ENCODE data around the gene TPRA1.

TPRA1 gene

DNA sequence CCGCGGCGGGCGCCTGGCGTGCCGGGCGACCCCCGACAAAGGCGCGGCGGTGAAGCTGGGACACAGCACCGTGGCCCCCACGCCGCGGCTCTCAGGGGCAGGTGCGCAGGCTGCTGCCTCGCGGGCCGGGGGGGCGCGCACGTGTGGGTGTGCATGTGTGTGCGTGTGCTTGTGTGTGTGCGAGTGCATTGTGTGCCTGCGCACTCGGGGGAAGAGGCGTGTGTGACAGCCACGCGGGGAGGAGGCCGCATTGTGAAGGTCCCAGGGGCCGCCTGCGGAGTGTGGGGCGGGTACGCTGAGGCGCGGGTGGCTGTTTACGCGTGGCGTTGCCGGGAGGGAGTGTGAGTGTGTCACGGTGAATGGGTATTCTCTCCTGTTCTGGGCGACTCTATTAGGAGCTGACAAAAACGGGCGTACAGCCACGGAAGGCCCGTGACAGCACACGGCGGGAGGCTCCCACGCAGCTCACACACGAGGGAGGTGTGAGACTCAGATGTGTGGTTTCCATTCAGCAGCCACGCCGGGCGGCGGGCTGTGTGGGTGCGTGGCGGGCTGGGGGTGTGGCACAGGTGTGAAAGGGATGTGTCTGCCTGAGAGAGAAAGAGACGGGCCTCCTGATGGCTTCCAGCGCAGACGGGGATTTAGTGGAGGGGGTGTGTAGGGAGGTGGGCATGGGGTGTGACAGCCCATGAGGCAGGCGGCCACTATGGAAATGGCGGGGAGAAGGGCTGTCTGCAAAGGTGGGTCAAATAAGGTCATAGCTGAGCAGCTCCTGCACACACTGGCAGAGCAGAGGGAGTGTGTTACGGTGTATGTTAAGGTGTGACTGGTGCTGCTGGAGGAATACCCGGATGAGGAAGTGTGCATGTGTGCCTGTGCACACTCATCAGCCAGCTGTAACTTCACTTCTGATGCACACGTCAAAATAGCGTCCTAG is 39.2 kb upstream of the TPRA1 start:
- H3K36me3 ChIP-seq (ENCODE audit: control insufficient read depth, insufficient read depth, low read length) = no peaks in the 10 kb centered on the region
- H3K27me3 ChIP-seq (ENCODE audit: control insufficient read depth, insufficient read depth, low read length, poor library complexity, severe bottlenecking) = peaks cover 44% of the 10 kb centered on the region
- peak overlapping the region; percentile 37 for H3K4me3 ChIP-seq (ENCODE audit: insufficient read depth, low read depth, low read length)
- peaks cover 9% of the 10 kb centered on the region for H3K4me1 ChIP-seq (ENCODE audit: control insufficient read depth, insufficient read depth, low read length)
- no peak overlapping the region for H3K27ac ChIP-seq (ENCODE audit: insufficient read depth, low read depth, low read length, poor library complexity, severe bottlenecking)
- H3K9me3 ChIP-seq (ENCODE audit: control insufficient read depth, low read length) = no peaks in the 10 kb centered on the region
- 43 to 44% methylated on average over 65 of the region's 65 CpGs for WGBS, 2 experiments

DNA sequence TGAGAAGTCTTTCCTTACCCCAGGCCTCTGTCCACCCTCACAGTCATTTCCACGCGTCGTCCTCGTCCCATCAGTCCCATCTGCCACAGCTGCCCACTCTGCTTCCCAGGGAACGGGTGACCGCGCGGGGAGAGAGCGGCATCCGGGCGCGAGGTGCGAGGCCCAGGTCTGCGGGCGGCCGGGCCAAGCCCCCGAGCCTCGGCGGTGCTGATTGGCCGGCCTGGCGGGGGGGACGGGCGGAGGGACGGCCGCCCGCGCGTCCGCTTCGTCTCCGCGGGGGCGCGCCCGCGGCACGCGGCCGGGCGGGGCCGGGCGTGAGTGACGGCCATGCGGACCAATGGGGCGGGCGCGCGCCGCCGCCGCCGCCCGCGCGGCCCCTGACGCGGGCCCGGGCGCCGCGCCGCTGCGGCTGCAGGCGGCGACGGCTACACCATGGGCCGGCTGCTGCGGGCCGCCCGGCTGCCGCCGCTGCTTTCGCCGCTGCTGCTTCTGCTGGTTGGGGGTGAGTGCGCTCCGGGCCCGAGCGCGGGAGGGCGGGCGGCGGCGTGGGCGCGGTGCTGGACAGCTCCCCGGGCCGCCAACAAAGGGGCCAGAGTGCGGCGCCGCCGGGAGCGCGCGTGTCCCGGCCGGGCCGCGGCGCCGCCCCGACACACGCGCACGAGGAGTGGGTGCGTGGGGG is 38.4 kb upstream of the TPRA1 start, which contains the start of gene PODXL2:
Gene PODXL2, plus strand, starts transcription at position 398 of the 679 bp plus-strand sequence. Its CDS starts 35 bp downstream, at position 433.
- Histone ChIP-seq H3K27ac (ENCODE audit: insufficient read depth, low read depth, low read length, poor library complexity, severe bottlenecking) (no peak within 1 kb of the TSS), H3K9me3 (ENCODE audit: control insufficient read depth, low read length) (no peaks in the 10 kb centered on the region), H3K4me3 (ENCODE audit: insufficient read depth, low read depth, low read length) (peak within 1 kb of the TSS; percentile 37), H3K4me1 (ENCODE audit: control insufficient read depth, insufficient read depth, low read length) (peaks cover 9% of the 10 kb centered on the region), H3K36me3 (ENCODE audit: control insufficient read depth, insufficient read depth, low read length) (no peaks in the 10 kb centered on the region), H3K27me3 (ENCODE audit: control insufficient read depth, insufficient read depth, low read length, poor library complexity, severe bottlenecking) (peaks cover 44% of the 10 kb centered on the region)
- 3% methylated on average over 105 of the region's 105 CpGs for WGBS, 2 experiments

DNA sequence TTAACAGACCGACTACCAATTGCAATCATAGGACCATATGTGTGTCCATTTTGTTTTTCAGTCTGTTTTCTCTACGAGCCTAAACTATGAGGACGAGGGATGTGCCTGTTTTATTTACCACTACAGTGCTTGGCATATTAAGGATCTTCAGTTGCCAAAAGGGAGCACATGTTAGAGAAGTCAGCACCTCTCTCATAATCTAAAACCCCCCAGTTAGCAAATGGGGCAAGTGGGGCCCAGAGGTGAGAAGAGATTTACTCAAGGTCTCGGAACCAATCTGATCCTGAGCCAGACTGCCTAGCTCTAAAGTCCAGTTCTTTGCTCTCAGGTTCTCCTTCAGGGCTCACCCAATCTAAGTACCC is 37.9 kb upstream of the TPRA1 start:
- Histone ChIP-seq H3K4me1 (ENCODE audit: control insufficient read depth, insufficient read depth, low read length) (peaks cover 9% of the 10 kb centered on the region), H3K9me3 (ENCODE audit: control insufficient read depth, low read length) (no peaks in the 10 kb centered on the region), H3K27ac (ENCODE audit: insufficient read depth, low read depth, low read length, poor library complexity, severe bottlenecking) (no peak overlapping the region), H3K36me3 (ENCODE audit: control insufficient read depth, insufficient read depth, low read length) (no peaks in the 10 kb centered on the region), H3K4me3 (ENCODE audit: insufficient read depth, low read depth, low read length) (peak overlapping the region; percentile 16), H3K27me3 (ENCODE audit: control insufficient read depth, insufficient read depth, low read length, poor library complexity, severe bottlenecking) (peaks cover 44% of the 10 kb centered on the region)
- 89 to 90% methylated on average over 4 of the region's 4 CpGs for WGBS, 2 experiments

DNA sequence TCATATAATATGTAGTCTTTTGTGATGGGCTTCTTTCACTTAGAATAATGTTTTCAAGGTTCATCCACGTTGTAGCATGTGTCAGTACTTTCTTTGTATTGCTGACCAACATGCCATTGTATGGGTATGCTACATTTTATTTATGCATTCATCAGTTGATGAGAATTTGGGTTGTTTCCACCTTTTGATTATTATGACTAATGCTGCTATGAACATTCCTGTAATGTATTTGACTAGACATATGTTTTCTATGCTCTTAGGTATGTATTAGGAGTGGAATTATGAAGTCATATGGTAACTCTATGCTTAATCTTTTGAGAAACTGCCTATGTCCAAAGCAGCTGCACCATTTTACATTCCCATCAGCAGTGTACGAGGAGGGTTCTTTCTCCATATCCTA is 35.3 kb upstream of the TPRA1 start:
- Histone ChIP-seq H3K4me3 (ENCODE audit: insufficient read depth, low read depth, low read length) (no peak overlapping the region), H3K27me3 (ENCODE audit: control insufficient read depth, insufficient read depth, low read length, poor library complexity, severe bottlenecking) (peaks cover 44% of the 10 kb centered on the region), H3K27ac (ENCODE audit: insufficient read depth, low read depth, low read length, poor library complexity, severe bottlenecking) (no peak overlapping the region), H3K36me3 (ENCODE audit: control insufficient read depth, insufficient read depth, low read length) (peaks cover 15% of the 10 kb centered on the region), H3K9me3 (ENCODE audit: control insufficient read depth, low read length) (no peaks in the 10 kb centered on the region), H3K4me1 (ENCODE audit: control insufficient read depth, insufficient read depth, low read length) (peaks cover 9% of the 10 kb centered on the region)
- WGBS, 2 experiments = 75% methylated on average over 2 of the region's 2 CpGs

DNA sequence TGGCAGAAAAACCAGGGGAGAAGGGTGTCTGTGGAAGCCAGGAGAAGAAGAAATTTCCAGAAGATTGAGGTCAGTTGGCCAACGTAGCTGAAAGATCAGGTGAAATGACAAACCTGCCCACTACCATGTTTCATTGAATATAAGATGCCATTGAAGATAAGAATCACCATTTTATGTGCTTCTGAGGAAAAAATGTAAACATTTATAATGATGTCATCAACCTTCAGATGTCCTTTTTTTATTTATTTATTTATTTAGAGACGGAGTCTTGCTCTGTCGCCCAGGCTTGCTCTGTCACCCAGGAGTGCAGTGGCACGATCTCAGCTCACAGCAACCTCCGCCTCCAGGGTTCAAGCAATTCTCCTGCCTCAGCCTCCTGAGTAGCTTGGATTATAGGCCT is 33.5 kb upstream of the TPRA1 start:
- Histone ChIP-seq H3K27ac (ENCODE audit: insufficient read depth, low read depth, low read length, poor library complexity, severe bottlenecking) (no peak overlapping the region), H3K27me3 (ENCODE audit: control insufficient read depth, insufficient read depth, low read length, poor library complexity, severe bottlenecking) (peaks cover 31% of the 10 kb centered on the region), H3K4me3 (ENCODE audit: insufficient read depth, low read depth, low read length) (no peak overlapping the region), H3K36me3 (ENCODE audit: control insufficient read depth, insufficient read depth, low read length) (peaks cover 29% of the 10 kb centered on the region), H3K4me1 (ENCODE audit: control insufficient read depth, insufficient read depth, low read length) (no peaks in the 10 kb centered on the region), H3K9me3 (ENCODE audit: control insufficient read depth, low read length) (no peaks in the 10 kb centered on the region)
- WGBS, 2 experiments = 92 to 98% methylated on average over 5 of the region's 5 CpGs

DNA sequence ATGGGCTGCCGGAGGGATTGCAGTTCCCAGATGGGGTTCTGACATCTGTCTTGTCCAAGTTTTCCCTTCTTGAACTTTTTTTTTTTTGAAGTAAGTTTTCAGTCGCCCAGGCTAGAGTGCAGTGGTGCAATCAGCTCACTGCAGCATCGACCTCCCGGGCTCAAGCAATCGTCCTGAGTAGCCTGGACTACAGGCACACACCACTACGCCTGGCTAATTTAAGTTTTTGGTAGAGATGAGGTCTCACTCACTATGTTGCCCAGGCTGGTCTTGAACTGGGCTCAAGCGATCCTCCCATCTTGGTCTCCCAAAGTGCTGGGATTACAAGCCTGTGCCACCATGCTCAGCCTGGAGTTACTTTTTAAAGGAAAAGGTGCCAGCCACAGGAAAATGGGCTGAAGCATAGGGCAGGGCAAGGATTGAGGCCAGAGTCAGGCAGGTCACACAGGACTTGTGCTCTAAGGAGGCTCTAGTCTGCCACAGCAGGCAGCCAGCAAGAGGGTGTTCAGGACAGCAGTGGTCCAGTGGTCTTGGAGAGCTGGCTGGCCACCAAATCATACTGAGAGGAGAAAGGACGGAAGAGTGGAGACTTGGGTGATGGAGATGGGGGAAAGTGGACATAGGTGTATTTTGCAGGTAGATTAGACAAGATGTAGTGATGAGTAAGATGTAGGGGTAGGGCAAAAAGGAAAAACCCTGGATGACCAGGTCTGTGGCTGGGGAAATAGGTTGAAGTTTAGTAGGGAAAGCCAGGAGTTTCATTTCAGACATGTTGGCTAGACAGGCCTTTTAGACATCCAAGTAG is 32.4 kb upstream of the TPRA1 start:
- WGBS, 2 experiments = 92 to 93% methylated on average over 8 of the region's 8 CpGs
- H3K27me3 ChIP-seq (ENCODE audit: control insufficient read depth, insufficient read depth, low read length, poor library complexity, severe bottlenecking) = peaks cover 22% of the 10 kb centered on the region
- no peaks in the 10 kb centered on the region for H3K4me1 ChIP-seq (ENCODE audit: control insufficient read depth, insufficient read depth, low read length)
- no peak overlapping the region for H3K27ac ChIP-seq (ENCODE audit: insufficient read depth, low read depth, low read length, poor library complexity, severe bottlenecking)
- H3K4me3 ChIP-seq (ENCODE audit: insufficient read depth, low read depth, low read length) = no peak overlapping the region
- H3K9me3 ChIP-seq (ENCODE audit: control insufficient read depth, low read length) = no peaks in the 10 kb centered on the region
- peaks cover 40% of the 10 kb centered on the region for H3K36me3 ChIP-seq (ENCODE audit: control insufficient read depth, insufficient read depth, low read length)

DNA sequence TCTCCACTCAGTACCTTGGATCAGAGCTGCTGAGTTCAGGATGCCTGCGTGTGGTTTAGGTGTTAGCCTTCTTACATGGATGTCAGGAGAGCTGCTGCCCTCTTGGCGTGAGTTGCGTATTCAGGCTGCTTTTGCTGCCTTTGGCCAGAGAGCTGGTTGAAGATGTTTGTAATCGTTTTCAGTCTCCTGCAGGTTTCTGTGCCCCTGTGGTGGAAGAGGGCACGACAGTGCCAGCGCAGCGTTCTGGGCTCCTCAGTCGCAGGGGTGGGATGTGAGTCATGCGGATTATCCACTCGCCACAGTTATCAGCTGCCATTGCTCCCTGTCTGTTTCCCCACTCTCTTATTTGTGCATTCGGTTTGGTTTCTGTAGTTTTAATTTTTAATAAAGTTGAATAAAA is 31.5 kb upstream of the TPRA1 start:
- Histone ChIP-seq H3K27ac (ENCODE audit: insufficient read depth, low read depth, low read length, poor library complexity, severe bottlenecking) (no peak overlapping the region), H3K9me3 (ENCODE audit: control insufficient read depth, low read length) (no peaks in the 10 kb centered on the region), H3K27me3 (ENCODE audit: control insufficient read depth, insufficient read depth, low read length, poor library complexity, severe bottlenecking) (peaks cover 13% of the 10 kb centered on the region), H3K36me3 (ENCODE audit: control insufficient read depth, insufficient read depth, low read length) (peaks cover 49% of the 10 kb centered on the region), H3K4me3 (ENCODE audit: insufficient read depth, low read depth, low read length) (no peak overlapping the region), H3K4me1 (ENCODE audit: control insufficient read depth, insufficient read depth, low read length) (no peaks in the 10 kb centered on the region)
- 96 to 97% methylated on average over 11 of the region's 11 CpGs for WGBS, 2 experiments

DNA sequence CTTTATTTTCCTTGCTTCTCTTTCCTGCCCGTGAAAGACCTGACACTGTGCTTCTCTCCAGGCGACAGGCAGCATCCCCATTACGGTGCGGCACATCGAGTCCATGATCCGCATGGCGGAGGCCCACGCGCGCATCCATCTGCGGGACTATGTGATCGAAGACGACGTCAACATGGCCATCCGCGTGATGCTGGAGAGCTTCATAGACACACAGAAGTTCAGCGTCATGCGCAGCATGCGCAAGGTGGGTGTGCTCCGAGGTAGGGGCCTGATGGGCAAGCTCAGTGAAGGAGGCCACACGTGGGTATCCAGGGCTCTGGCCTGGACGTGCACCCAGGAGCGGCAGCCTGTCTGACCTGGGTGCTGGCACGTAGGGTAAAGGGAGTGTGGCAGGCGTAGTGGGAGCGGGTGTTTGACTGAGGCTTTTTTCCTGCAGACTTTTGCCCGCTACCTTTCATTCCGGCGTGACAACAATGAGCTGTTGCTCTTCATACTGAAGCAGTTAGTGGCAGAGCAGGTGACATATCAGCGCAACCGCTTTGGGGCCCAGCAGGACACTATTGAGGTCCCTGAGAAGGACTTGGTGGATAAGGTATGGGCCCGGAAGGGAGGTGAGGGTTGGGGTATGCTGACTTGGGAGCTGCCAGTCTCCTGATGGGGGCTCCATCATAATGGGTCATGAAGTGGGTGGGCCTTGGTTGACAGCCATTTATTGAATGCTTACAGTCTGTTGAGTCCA is 30.3 kb upstream of the TPRA1 start:
- Histone ChIP-seq H3K4me1 (ENCODE audit: control insufficient read depth, insufficient read depth, low read length) (no peaks in the 10 kb centered on the region), H3K27ac (ENCODE audit: insufficient read depth, low read depth, low read length, poor library complexity, severe bottlenecking) (no peak overlapping the region), H3K9me3 (ENCODE audit: control insufficient read depth, low read length) (no peaks in the 10 kb centered on the region), H3K27me3 (ENCODE audit: control insufficient read depth, insufficient read depth, low read length, poor library complexity, severe bottlenecking) (peaks cover 3% of the 10 kb centered on the region), H3K4me3 (ENCODE audit: insufficient read depth, low read depth, low read length) (no peak overlapping the region), H3K36me3 (ENCODE audit: control insufficient read depth, insufficient read depth, low read length) (peaks cover 62% of the 10 kb centered on the region)
- WGBS, 2 experiments = 96% methylated on average over 32 of the region's 32 CpGs

DNA sequence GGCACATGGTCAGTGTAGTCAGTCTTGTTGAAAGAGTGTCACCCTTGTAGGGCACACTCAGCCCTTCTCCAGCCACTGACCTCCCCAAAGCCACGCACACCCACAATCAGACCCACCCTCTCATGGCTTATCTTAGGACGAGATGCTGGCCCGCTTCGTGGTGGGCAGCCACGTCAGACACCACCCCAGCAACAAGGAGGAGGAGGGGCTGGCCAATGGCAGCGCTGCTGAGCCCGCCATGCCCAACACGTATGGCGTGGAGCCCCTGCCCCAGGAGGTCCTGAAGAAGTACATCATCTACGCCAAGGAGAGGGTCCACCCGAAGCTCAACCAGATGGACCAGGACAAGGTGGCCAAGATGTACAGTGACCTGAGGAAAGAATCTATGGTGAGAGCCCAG is 28.4 kb upstream of the TPRA1 start:
- Histone ChIP-seq H3K4me1 (ENCODE audit: control insufficient read depth, insufficient read depth, low read length) (peaks cover 7% of the 10 kb centered on the region), H3K27me3 (ENCODE audit: control insufficient read depth, insufficient read depth, low read length, poor library complexity, severe bottlenecking) (no peaks in the 10 kb centered on the region), H3K4me3 (ENCODE audit: insufficient read depth, low read depth, low read length) (no peak overlapping the region), H3K27ac (ENCODE audit: insufficient read depth, low read depth, low read length, poor library complexity, severe bottlenecking) (no peak overlapping the region), H3K36me3 (ENCODE audit: control insufficient read depth, insufficient read depth, low read length) (peaks cover 77% of the 10 kb centered on the region), H3K9me3 (ENCODE audit: control insufficient read depth, low read length) (no peaks in the 10 kb centered on the region)
- 96% methylated on average over 11 of the region's 11 CpGs for WGBS, 2 experiments
